OCI-LY3 (cell line): ENCODE data around the gene STKLD1.

ENCODE experiments used
- CTCF ChIP-seq: fragments of 200-600, 300-600 bp; sonication (generic); IDR thresholded peaks from 2 replicates; pipeline ENCODE4 v1.5.1; 2014; ENCODE audit warnings: antibody characterized with exemption, low read length, low read depth
- EZH2phosphoT487 ChIP-seq: fragments of 200-600 bp; shearing (Covaris generic); IDR thresholded peaks from 2 replicates; pipeline ENCODE4 v1.6.1; 2018; ENCODE audit warnings: antibody characterized with exemption, mixed run types, low read depth

DNA sequence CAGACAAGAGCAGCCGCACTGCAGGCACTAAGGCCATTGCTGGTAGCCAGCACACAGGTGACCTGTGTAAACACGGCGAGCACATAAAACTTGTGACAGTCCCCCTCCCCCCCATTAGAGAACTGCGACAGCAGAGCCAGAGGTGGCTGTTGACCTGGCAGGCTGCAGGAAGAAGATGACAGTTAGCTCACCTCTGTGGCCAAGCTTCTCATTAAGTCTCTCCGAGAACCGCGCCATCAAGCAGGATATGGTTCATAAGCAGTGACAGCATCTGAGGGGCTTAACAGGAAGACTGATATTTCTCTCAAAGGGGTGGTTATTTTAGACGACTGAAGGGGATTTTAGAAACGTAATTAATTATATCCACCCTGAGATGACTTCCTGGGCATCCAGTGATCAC lies 5.5 kb upstream of the STKLD1 start:
- TF ChIP-seq CTCF (no peak), EZH2phosphoT487 (no peak)
